ENCODE results near the gene HDAC11. TPM values are rescaled to one million over a fixed set of nuclear protein-coding genes. Genes with fewer than 3 reads are reported as not detected.

Gene HDAC11
- total RNA-seq, 1 donor from 2014 or later = 11.9 TPM

GRCh38 chr3:13507570-13508339 lies 27.6 kb downstream of the HDAC11 start:
- TF ChIP-seq CTCF (IDR thresholded peaks at IDR 0.05) = no peak
- H3K36me3 Mint-ChIP-seq (ENCODE audit: unreplicated experiment) = no peaks in the 10 kb centered on the region
- peak overlapping the region; percentile 95 for H3K27ac Mint-ChIP-seq (ENCODE audit: unreplicated experiment)
- no peaks in the 10 kb centered on the region for H3K27me3 Mint-ChIP-seq (ENCODE audit: unreplicated experiment)
- no peaks in the 10 kb centered on the region for H3K9me3 Mint-ChIP-seq (ENCODE audit: unreplicated experiment)
- DNase-seq (ENCODE audit: extremely low spot score, unreplicated experiment) = peak; percentile 91
- H3K4me3 Mint-ChIP-seq (ENCODE audit: unreplicated experiment) = no peak overlapping the region
- peaks cover 54% of the 10 kb centered on the region for H3K4me1 Mint-ChIP-seq (ENCODE audit: unreplicated experiment)

- Mint-ChIP-seq H3K36me3 (ENCODE audit: unreplicated experiment) (no peaks in the 10 kb centered on the region), H3K27me3 (ENCODE audit: unreplicated experiment) (no peaks in the 10 kb centered on the region), H3K4me1 (ENCODE audit: unreplicated experiment) (peaks cover 60% of the 10 kb centered on the region), H3K9me3 (ENCODE audit: unreplicated experiment) (no peaks in the 10 kb centered on the region), H3K27ac (ENCODE audit: unreplicated experiment) (peak overlapping the region; percentile 95), H3K4me3 (ENCODE audit: unreplicated experiment) (no peak overlapping the region)
- DNase-seq (ENCODE audit: extremely low spot score, unreplicated experiment) = no peak
- no peak for TF ChIP-seq CTCF (IDR thresholded peaks at IDR 0.05)
Measured at GRCh38 chr3:13508496-13508895, 28.4 kb downstream of the HDAC11 start.

- no peak for DNase-seq (ENCODE audit: extremely low spot score, unreplicated experiment)
- H3K27me3 Mint-ChIP-seq (ENCODE audit: unreplicated experiment) = no peaks in the 10 kb centered on the region
- no peak for TF ChIP-seq CTCF (IDR thresholded peaks at IDR 0.05)
- H3K4me1 Mint-ChIP-seq (ENCODE audit: unreplicated experiment) = peaks cover 61% of the 10 kb centered on the region
- H3K4me3 Mint-ChIP-seq (ENCODE audit: unreplicated experiment) = no peak overlapping the region
- H3K9me3 Mint-ChIP-seq (ENCODE audit: unreplicated experiment) = no peaks in the 10 kb centered on the region
- no peaks in the 10 kb centered on the region for H3K36me3 Mint-ChIP-seq (ENCODE audit: unreplicated experiment)
- no peak overlapping the region for H3K27ac Mint-ChIP-seq (ENCODE audit: unreplicated experiment)
Measured at GRCh38 chr3:13509059-13509815, 29.1 kb downstream of the HDAC11 start.

GRCh38 chr3:13509816-13510192 lies 29.7 kb downstream of the HDAC11 start:
- H3K9me3 Mint-ChIP-seq (ENCODE audit: unreplicated experiment) = no peaks in the 10 kb centered on the region
- peaks cover 61% of the 10 kb centered on the region for H3K4me1 Mint-ChIP-seq (ENCODE audit: unreplicated experiment)
- TF ChIP-seq CTCF (IDR thresholded peaks at IDR 0.05) = no peak
- no peak for DNase-seq (ENCODE audit: extremely low spot score, unreplicated experiment)
- no peak overlapping the region for H3K27ac Mint-ChIP-seq (ENCODE audit: unreplicated experiment)
- H3K4me3 Mint-ChIP-seq (ENCODE audit: unreplicated experiment) = no peak overlapping the region
- H3K27me3 Mint-ChIP-seq (ENCODE audit: unreplicated experiment) = no peaks in the 10 kb centered on the region
- H3K36me3 Mint-ChIP-seq (ENCODE audit: unreplicated experiment) = no peaks in the 10 kb centered on the region

GRCh38 chr3:13512451-13512850 lies 32.3 kb downstream of the HDAC11 start:
- Mint-ChIP-seq H3K4me1 (ENCODE audit: unreplicated experiment) (peaks cover 53% of the 10 kb centered on the region), H3K27ac (ENCODE audit: unreplicated experiment) (peak overlapping the region; percentile 87), H3K4me3 (ENCODE audit: unreplicated experiment) (no peak overlapping the region), H3K36me3 (ENCODE audit: unreplicated experiment) (no peaks in the 10 kb centered on the region), H3K27me3 (ENCODE audit: unreplicated experiment) (no peaks in the 10 kb centered on the region), H3K9me3 (ENCODE audit: unreplicated experiment) (no peaks in the 10 kb centered on the region)
- DNase-seq (ENCODE audit: extremely low spot score, unreplicated experiment) = no peak
- TF ChIP-seq CTCF (IDR thresholded peaks at IDR 0.05) = no peak
